Stimulated activated CD4-positive, alpha-beta T cell treated with anti-CD3 and anti-CD28 coated beads, Interleukin-1b, Interleukin-23, amount 100 ng/mL, for 24 hours (primary cell): ENCODE results near the gene DNTT.

ENCODE experiments used
- DNase-seq, 4 experiments: peaks; one replicate each; pipeline ENCODE4 v3.0.0-alpha.2; 2020; ENCODE audit warnings: low read depth in 4 of 4, low spot score in 1 of 4

DNTT gene

DNA sequence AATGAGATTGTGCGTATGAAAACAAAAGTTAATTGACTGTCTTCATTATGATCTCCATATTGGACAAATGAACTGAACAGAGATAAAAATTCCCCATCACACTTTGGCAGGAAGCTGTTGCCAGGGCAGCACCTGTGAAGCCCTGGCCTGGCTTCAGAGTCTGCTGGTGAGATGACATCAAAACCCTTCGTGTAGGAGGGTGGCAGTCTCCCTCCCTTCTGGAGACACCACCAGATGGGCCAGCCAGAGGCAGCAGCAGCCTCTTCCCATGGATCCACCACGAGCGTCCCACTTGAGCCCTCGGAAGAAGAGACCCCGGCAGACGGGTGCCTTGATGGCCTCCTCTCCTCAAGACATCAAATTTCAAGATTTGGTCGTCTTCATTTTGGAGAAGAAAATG is at the start of gene DNTT:
Gene DNTT (plus strand): TSS at position 205 of the 400 bp plus-strand sequence. CDS start 64 bp downstream, at position 269.
- no peak for DNase-seq

DNA sequence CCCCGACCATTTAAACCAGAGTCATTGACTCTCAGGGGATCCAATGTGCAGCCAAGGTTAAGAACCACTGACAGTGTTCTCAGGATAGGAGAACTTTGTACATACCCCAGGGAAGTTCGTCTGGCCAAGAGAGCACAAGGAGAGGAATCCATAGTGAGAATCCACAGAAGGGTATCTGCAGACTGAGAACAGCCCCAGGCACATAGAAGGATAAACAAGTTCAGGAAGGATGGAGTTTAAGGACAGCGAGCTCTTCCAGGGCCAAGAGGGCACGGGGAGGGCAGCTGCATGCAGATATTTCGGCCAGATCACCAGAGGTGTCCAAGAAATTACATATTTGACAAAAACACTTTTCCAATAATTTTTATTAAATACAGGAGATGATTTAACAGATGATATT is 49.3 kb upstream of the DNTT start:
- no peak for DNase-seq

DNA sequence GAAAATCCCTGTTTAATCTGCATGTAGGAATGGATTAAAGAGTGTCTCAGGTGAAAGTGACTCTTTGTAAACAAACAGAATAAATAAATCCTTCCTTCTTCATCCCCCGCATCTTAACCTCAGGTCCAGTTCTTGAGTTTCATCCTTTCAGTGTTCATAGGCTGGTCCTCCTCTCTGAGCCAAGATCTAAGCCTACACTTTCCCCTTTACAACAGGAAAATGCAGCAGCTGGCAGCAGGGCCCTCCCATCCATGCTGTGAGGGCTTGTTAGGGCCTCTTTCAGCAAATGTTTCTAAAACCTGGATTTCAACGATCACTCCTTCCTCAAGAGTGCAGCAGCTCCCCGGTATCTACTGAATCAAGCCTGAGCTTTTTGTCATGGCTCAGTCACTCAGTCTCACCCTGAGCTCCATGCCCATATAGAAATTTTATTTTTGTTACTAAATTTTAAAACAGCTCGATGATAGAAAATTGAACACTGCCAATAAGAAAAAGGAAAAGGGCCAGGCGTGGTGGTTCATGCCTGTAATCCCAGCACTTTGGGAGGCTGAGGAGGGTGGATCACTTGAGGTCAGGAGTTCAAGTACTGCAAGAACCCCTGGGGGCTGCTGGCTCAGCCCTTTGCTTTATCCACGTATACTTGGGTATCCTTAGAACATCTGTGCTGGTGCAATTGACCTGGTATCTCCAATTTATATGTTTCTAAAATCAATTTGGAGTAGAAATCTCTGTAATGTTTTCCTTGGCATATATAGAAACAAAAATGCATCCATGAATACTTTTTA is 48.5 kb upstream of the DNTT start:
- no peak for DNase-seq

DNA sequence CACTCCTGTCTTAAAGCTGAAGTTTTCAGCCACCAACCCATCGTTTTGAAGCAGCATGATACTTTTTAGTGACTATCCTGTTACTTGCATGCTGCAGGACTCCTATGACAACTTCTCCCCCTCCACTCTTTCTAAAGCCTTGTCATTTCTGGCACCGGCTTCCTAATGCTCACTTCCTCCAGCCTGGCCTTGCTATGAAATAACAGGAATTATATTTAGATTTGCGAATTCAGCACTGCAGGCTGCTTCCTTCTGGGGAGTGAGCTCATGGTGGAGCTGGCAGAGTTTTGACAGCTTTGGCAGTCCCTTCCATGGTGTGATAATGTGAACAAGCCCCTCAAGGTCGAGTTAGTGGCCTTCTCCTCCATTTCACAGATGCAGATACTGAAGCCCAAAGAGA is 46.3 kb upstream of the DNTT start:
- no peak for DNase-seq

DNA sequence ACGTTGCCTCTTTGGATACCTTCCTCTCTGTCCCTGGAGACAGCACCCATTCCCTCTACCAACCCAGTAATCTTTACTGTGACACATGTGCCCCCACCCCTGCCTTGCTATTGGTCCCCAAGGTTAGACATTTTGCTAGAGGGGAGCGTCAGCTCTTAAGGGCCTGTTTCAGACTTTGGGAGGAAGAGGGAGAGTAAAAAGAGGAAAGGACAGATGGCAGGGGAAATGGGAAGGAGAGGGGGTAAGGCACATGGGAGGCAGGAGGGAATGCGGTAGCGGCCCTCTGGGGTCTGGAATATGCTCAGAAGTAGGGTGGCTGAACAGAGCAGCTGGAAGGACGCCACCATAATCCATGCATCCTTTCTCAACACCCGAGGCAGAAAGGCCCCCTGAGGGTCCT is 45.1 kb upstream of the DNTT start:
- no peak for DNase-seq

DNA sequence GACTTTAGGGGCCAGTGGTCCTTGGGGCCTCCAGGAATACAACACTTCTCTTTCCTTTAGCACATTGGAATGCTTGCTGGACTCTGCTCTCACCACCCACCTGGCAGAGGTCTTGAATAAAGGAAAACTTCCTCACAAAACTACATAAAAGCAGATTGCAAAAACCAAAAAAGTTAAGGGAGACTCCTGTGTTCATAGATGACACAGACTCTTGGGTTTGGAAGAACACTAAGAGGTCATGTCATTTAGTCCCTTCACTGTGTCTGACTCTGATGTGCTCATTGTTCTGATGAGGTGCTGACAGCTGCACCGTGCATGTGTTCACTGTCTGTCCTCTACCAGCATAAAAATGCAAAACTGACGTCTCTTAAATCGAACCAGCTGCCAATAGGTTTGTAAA is 44.2 kb upstream of the DNTT start:
- DNase-seq, result no peak

DNA sequence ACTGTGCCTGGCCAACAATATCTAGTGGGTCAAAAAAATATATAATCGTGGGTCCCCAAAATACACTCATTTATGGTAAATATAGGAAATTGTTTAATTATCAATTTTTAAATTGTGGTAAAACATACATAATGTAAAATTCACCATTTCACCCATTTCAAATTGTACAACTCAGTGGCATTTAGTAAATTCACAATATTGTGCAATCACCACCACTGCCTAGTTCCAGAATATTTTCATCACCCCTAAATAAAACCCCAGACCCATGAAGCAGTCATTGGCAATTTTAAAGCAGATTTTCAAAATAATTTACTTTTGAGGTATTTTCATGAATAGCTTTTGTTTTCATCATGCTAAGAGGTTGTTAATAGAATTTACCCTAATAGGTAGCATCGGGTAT is 43.1 kb upstream of the DNTT start:
- no peak for DNase-seq

DNA sequence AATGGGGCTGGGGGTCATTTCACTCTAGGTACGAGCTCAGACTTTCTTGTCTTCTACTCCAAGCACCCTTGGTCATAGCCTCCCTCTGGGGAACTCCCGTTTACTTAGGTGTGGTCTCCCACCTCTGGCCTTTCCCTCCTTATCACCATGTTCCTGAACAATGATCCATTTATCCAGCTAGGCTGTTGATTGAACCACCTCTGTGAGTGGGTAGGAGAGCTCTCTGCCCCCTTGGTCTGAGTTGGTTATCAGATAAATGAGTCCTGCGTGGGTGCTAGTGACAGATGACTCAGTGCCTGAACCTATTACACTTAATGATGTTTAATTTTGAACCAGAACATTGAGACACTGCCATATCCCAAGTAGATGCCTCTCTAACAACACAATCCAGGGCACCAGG is 42.3 kb upstream of the DNTT start:
- no peak for DNase-seq

DNA sequence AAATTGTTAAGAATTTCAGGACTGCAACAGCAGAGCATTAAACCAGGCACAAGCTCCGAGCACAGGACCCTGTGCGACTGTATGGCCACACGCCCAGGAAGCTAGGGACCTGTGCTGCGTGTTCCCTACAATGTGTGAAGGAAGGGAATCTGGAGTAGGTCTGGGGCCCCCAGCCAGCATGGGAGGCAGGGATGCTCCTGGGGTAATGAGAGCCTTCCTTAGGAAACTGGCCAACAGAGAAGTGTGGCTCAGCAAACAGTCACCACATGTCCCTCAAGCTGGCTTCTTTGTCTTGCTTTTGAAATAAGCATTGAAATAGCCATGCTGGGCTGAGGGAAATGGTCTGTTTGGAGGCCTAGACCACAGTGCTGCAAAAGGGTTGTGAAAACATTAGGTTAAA is 41.1 kb upstream of the DNTT start:
- no peak for DNase-seq

DNA sequence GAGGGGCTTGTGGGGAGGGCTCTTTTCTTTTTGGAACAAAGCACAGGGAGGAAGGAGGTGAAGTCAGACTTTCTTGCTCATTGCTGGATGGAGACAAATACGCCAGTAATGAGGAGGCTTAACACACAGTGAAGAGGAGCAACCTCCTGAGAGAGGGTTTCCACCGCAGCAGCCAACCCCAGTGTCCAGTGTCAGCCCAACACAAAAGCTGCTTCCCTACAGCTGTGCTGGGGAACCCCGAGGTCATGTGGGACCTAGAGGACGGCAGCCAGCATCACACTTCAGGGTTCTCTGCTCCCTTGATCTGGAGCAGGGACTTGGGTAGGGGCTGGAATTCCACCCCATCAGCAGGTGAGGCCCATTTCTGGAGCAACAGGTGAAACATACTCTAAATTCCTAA is 40.6 kb upstream of the DNTT start:
- DNase-seq, result no peak

DNA sequence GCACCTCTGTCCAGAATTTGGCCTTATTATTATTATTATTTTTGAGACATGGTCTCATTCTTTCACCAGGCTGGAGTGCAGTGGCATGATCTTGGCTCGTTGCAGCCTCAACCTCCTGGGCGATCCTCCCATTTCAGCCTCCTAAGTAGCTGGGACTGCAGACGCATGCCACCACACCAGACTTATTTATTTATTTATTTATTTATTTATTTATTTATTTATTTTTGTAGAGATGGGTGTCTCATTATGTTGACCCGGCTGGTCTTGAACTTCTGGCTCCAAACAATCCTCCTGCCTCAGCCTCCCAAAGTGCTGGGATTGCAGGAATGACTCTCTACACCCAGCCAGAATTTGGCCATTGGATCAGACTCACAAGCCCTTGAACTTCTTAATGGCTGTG is 39.3 kb upstream of the DNTT start:
- DNase-seq, result no peak

DNA sequence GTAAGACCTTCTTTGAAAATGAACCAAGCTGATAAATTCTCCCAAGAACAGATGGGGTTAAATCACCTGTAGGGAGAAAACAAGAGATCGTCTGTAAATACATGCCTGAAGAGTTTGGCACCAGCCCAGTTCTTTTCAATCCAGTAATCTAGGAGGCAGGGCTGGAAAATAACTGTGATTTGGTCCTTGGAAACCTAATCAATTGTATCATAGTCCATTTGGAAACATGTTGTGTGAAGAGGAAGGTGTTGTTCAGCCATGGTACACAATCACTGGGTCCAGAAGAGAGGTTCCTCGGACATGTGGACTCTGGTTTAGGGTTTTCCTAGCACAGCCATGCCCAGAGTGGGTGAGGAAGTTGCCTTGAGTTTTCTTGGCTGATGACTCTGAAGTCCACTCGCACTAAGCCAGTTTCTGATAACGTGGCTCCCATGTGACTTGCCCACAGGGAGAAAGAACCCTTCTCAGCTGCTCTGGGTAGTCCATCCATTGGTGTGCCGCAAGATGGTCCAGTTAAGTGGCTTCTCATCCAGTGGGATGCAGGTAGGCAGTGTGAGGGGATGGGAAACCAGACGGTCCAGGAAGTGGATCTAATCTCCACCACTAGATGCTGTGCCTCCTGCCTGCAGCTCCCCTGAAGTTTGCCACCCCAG is 38.0 kb upstream of the DNTT start:
- DNase-seq, result no peak

DNA sequence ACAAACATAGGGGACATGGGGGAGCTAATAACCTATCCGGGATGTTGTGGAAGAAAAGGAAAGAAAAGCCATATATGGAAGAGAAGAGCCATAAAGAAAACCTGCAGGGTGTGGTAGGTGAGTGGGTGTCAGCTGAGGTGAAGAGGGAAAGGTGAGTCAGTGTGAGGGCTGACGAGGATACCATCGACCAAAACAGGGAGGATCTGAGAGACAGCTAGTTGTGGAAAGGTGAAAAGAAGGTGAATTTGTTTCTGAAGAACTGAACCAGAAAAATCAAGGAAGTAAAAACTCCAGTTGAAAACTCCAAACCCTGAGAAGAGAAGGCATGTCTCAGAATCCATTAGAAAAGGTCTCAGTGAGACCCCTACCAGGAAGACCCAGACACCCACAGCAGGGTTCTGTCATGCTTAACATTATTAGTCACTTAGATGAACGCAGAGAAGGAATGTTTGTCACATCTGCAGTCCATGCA is 37.0 kb upstream of the DNTT start:
- DNase-seq, result no peak

DNA sequence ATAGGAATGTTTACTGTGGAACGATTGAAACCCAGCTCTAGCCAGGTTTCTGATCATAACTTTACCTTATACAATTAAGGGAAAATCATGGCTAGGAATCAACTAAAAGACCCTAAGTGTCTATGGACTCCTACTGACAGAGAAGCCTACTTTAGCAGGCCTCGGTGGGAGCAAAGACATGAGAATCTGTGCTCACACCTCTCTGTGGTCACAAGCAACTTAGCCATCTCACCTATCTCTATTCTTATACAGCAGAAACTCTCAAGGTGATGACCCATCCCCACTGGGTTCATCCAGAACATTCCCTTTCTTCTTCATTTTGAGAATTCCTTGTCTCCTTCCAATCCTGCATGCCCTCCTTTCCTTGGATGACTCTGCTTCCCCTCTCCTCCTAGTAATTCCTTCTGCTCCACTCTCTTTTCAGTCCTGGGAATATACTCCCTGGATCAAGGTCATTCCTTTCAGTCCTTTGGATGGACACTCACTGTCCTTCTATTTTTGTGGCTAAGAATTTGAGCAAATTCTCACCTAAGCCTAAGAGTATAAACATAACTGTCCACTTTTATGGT is 35.8 kb upstream of the DNTT start:
- DNase-seq, result no peak

DNA sequence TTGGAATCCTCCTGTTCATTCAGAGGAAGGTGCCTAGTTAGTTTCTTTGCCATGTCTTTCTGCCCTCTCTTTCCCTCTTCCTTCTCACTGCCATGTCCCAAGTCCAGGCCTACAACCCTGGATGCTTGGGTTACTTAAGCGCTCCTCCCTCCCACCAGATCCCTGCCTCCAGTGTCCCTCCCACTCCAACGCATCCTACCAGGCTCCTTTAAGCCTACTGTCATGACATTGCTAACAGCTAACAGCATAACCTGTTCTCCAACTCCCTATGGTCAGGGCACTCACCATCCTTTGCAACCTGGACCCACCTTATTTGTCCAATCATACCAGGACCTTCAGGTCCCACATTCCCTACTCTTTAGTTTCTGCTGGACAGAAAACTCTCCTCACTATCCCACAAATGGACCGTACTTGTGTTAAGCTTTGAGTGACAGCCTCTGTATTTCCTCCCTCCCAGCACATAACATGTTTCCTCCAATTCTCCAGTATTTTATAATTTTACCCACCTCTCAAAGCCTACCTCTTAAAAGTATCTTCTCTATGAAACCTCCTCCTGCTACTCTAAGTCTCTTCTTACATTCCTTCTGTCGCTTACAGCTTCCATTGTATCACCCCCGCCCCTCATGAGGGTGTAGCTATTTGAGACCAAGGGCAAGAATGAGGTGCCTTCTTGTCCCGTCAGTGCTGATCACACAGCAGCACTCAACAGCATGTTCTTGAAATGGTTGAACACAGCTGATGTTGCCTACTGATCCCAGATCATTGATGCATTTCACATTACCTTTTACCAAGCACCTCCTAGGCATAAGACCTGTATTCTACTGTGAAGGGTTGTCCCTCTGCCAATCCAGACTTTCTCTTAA is 34.6 kb upstream of the DNTT start:
- DNase-seq, result no peak

DNA sequence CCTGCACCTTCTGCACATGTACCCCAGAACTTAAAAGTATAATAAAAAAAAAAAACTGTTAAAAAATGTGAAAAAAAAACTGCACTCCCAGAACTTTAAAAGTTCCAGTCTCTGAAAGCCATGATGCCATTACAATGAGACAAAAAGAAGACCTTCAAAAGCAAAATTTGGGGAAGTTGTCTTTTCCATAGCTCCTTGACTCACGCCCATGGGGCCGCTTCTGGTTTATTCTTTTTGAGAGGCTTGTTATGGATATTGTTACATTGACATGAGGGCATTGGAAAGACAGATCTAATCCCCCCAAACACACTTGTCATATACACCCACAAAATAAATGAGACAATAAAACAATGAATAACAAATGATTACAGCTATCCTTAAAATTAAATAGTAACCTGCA is 33.7 kb upstream of the DNTT start:
- DNase-seq, result no peak

DNA sequence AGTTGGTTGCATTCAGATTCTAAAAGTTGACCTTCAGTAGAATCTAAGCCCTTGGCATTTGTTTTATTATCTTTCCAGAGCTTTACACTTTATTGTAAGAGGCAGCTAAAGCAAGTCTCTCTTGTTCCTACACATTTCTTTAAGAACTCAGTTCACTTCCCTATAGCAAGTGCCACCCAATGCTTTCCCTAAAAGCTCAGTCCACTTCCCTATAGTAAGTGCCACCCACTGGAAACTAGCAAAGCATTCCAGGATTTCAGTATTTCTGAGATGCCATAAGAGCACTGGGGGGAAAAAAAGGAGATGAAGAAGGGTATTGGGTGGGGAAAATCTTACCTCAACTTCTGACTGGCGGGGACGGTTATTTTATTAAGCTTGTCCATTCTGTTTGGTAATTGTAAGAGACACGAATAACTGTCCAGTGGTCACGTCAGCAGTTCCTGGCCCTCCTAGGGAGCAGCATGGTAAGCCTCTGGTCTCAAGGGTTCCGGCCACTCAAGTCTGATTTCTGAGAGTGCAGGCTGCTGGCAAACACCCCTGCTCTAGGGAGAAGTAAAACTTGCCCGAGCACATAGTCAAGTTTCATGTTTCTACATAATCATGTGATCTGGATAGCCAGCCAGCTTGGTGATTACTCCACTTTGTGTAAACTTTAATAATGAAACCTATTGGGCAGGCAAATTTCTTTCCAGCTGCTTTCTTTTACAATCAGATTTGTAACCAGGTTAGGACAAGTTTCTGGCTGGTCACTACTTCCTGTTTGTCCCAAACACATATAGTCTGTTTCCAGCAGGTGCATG is 33.0 kb upstream of the DNTT start, which contains the start of gene BLNK:
Gene BLNK (minus strand): TSS at position 554 of the 800 bp plus-strand sequence. CDS start 171 bp downstream, at position 383.
- no peak for DNase-seq

DNA sequence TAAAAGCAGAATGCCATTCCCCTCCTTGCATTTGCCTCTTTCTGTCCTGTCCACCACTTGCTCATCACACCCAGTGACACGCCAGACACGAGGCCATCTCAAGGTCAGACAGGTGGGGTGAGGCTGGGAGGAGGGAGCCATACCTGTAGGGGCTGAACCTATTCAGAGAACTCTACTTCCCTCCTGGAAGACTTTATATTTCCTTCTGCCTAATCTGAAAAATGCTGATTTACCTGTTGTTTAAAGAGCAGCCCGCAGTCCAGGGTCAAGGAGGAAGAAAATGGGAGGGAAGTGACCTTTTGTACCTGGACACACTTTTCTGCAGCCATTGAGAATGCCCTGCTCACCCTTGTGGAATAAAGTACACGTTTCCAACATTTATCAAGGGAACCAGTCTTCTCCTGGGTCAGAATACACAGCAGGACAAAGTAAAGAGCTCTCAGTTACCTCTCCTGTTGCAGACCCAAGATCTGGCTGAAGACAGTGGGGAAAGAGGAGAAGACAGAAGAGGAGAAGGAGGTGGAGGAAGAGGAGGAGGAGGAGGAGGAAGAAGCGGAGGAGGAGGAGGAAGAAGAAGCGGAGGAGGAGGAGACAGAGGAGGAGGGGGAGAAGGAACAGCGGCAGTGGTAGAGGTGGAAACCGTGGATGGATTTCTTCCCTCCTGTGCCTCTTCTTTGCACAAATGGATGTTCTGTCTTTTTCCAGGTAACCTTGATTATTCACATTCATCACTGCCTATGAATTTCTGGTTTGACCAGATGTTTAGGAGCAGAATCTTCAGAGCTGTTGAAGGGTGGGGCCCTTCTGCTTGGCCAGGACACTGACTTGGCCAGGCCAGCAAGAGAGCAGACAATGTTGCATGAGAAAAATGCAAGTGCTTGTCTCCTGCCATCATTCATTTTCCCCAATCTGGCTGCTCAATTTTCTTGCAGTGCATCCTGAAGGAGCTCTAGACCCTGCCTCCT is 31.6 kb upstream of the DNTT start:
- no peak for DNase-seq

DNA sequence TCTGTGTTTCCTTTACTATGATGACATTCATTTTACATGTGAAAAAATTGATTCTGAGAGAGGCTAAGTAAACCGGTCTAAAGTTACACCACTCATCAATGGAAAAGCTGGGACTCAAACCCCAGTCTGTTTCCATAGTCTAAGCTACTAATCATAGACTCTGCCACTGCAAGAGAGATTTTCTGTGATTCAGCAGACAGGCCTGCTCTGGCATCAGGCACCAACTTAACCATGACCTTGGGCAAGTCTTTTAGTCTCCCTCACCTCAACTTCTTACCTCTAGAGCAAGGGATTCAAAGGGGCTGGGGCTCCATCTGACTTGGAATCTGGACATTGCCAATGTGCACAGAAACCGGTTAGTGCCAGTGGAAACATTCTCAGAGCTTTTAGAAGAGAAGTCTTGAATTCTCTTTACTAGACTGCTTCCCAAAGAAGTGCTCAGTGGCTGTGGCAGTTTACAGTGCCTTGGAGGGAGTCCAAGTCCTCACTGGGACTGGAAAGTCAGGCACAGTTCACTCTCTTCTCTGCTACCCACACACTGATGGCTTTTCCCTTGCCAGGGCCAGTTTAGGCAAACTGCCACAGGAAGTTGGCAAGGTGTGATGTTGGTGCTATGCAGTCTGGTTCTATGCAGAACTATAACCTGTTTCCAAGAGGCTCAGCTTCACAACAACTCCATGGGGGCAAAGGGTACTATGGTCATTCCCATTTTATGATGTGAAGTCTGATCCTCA is 28.4 kb upstream of the DNTT start:
- no peak for DNase-seq
